OCI-LY3 (cell line): ENCODE data around the gene SIK2.

Source experiments
- H2AFZ ChIP-seq: fragments of 200-600, 300-600 bp; shearing (Covaris generic); 2 replicates; pipeline ENCODE4 v1.6.0; 2014; ENCODE audit warnings: antibody characterized with exemption, low read depth, low read length
- H3K27ac ChIP-seq: fragments of 200-600, 300-600 bp; sonication (generic); 2 replicates; pipeline ENCODE4 v1.5.1; 2014; ENCODE audit warnings: mild to moderate bottlenecking, low read length, moderate library complexity, mixed read lengths
- H3K27me3 ChIP-seq: fragments of 200-600, 300-600 bp; sonication (generic); 2 replicates; pipeline ENCODE4 v1.6.1; 2014; ENCODE audit warnings: low read depth, low read length, mixed read lengths
- H3K36me3 ChIP-seq: fragments of 200-600, 300-600 bp; sonication (generic); replicated peaks from 2 replicates; pipeline ENCODE3; 2014; ENCODE audit warnings: low read depth, low read length, mixed read lengths
- H3K4me1 ChIP-seq: fragments of 300-600, 200-600 bp; sonication (generic); 2 replicates; pipeline ENCODE4 v1.6.1; 2014; ENCODE audit warnings: low read length, mixed read lengths
- H3K4me2 ChIP-seq: fragments of 200-600, 300-600 bp; sonication (generic); 2 replicates; pipeline ENCODE4 v1.6.1; 2014; ENCODE audit warnings: low read length, mixed read lengths
- H3K4me3 ChIP-seq: fragments of 300-600, 200-600 bp; sonication (generic); 2 replicates; pipeline ENCODE4 v1.5.1; 2014; ENCODE audit warnings: antibody characterized with exemption, mild to moderate bottlenecking, low read length, moderate library complexity
- H3K79me2 ChIP-seq: fragments of 300-600, 200-600 bp; shearing (Covaris generic); 2 replicates; pipeline ENCODE4 v1.6.1; 2014; ENCODE audit warnings: mild to moderate bottlenecking, low read length, mixed read lengths
- H3K9ac ChIP-seq: fragments of 300-600, 200-600 bp; shearing (Covaris generic); 2 replicates; pipeline ENCODE4 v1.6.0; 2014; ENCODE audit warnings: mild to moderate bottlenecking, low read length, moderate library complexity
- H3K9me3 ChIP-seq: fragments of 200-600, 300-600 bp; shearing (Covaris generic); 2 replicates; pipeline ENCODE4 v1.6.1; 2014; ENCODE audit warnings: low read length, mixed read lengths; ENCODE audit not compliant: insufficient read depth
- H4K20me1 ChIP-seq: fragments of 200-600, 300-600 bp; sonication (generic); 2 replicates; pipeline ENCODE4 v1.6.1; 2016; ENCODE audit warnings: low read length, mixed read lengths; ENCODE audit not compliant: insufficient read depth
- CTCF ChIP-seq: fragments of 200-600, 300-600 bp; sonication (generic); IDR thresholded peaks from 2 replicates; pipeline ENCODE4 v1.5.1; 2014; ENCODE audit warnings: antibody characterized with exemption, low read length, low read depth
- EZH2phosphoT487 ChIP-seq: fragments of 200-600 bp; shearing (Covaris generic); IDR thresholded peaks from 2 replicates; pipeline ENCODE4 v1.6.1; 2018; ENCODE audit warnings: antibody characterized with exemption, mixed run types, low read depth

Gene SIK2

GRCh38 chr11:111606986-111607385 lies 4.7 kb downstream of the SIK2 start:
- peaks cover 65% of the 10 kb centered on the region for H3K79me2 ChIP-seq
- no peak for TF ChIP-seq EZH2phosphoT487

GRCh38 chr11:111607751-111608150 lies 5.5 kb downstream of the SIK2 start:
- Histone ChIP-seq H2AFZ (no peak overlapping the region), H3K4me1 (peaks cover 25% of the 10 kb centered on the region), H3K9ac (no peak overlapping the region), H3K36me3 (no peaks in the 10 kb centered on the region), H3K79me2 (peaks cover 68% of the 10 kb centered on the region), H3K9me3 (no peaks in the 10 kb centered on the region), H3K27me3 (no peaks in the 10 kb centered on the region), H3K27ac (no peak overlapping the region), H3K4me3 (no peak overlapping the region), H4K20me1 (peaks cover 34% of the 10 kb centered on the region), H3K4me2 (no peak overlapping the region)
- TF ChIP-seq CTCF: no peak
- no peak for TF ChIP-seq EZH2phosphoT487

More at GRCh38 chr11:111606986-111607385, 4.7 kb downstream of the SIK2 start:
- peaks cover 19% of the 10 kb centered on the region for H3K4me1 ChIP-seq
- H3K27me3 ChIP-seq: no peaks in the 10 kb centered on the region
- H2AFZ ChIP-seq: no peak overlapping the region
- no peak overlapping the region for H3K27ac ChIP-seq
- no peak overlapping the region for H3K9ac ChIP-seq
- no peak overlapping the region for H3K4me2 ChIP-seq
- no peaks in the 10 kb centered on the region for H3K36me3 ChIP-seq
- H3K4me3 ChIP-seq: no peak overlapping the region
- H3K9me3 ChIP-seq: no peaks in the 10 kb centered on the region
- H4K20me1 ChIP-seq: peaks cover 29% of the 10 kb centered on the region

DNA sequence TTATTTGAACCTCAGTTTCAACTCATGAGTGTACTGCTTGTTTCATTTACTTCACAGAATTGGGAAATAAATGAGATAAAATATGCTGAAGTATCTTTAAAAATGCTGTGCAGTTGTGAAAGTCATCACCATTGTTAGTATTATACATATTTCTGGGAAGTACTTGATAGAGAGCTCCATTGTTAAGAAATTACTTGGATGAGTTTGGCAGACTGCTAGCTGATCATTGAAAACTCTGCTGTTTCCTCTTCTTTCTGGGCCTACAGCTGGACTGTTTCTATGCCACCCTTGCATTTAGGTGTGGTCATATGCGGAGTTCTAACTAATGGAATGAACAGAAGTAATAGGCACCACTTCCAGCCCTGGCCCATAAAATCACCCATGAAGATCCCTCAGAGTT lies 10.0 kb downstream of the SIK2 start:
- no peaks in the 10 kb centered on the region for H3K9me3 ChIP-seq
- H3K4me3 ChIP-seq: no peak overlapping the region
- H3K4me2 ChIP-seq: peak overlapping the region; percentile 42
- TF ChIP-seq EZH2phosphoT487 (no peak), CTCF (no peak)
- peaks cover 27% of the 10 kb centered on the region for H3K79me2 ChIP-seq
- peaks cover 7% of the 10 kb centered on the region; the same call in 1 of the 2 replicates for H4K20me1 ChIP-seq
- H2AFZ ChIP-seq: no peak overlapping the region
- H3K9ac ChIP-seq: no peak overlapping the region
- peaks cover 12% of the 10 kb centered on the region for H3K4me1 ChIP-seq
- peaks cover 6% of the 10 kb centered on the region for H3K36me3 ChIP-seq
- no peak overlapping the region for H3K27ac ChIP-seq
- no peaks in the 10 kb centered on the region for H3K27me3 ChIP-seq

GRCh38 chr11:111617286-111617685 lies 15.0 kb downstream of the SIK2 start:
- Histone ChIP-seq H3K4me2 (no peak overlapping the region), H3K9ac (no peak overlapping the region), H3K4me3 (no peak overlapping the region), H3K27ac (no peak overlapping the region), H2AFZ (no peak overlapping the region), H3K4me1 (peaks cover 3% of the 10 kb centered on the region), H3K27me3 (no peaks in the 10 kb centered on the region), H3K36me3 (peaks cover 34% of the 10 kb centered on the region), H4K20me1 (peaks cover 3% of the 10 kb centered on the region; the same call in 1 of the 2 replicates), H3K9me3 (no peaks in the 10 kb centered on the region), H3K79me2 (peaks cover 4% of the 10 kb centered on the region)
- TF ChIP-seq EZH2phosphoT487 (no peak), CTCF (no peak)

DNA sequence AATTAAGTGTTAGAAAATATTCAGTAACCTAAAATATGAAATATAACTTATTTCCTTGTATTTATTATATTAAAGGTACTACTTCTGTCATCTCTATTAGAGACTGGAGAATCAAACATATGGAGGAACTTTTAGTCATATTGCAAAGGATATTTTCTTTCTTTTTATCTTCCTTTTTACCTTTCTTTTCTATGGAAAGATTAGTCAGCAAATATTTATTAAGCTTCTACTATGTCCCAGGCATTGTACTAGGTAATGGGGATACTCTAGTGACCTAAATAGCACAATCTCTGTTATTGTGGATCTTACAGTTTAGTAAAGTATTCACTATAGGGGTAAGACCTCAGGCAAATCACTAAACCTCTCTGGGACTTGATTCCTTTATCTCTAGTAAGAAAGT lies 18.3 kb downstream of the SIK2 start:
- H3K79me2 ChIP-seq: no peaks in the 10 kb centered on the region
- H3K9me3 ChIP-seq: no peaks in the 10 kb centered on the region
- H3K36me3 ChIP-seq: peaks cover 50% of the 10 kb centered on the region
- H3K4me1 ChIP-seq: no peaks in the 10 kb centered on the region
- H3K9ac ChIP-seq: no peak overlapping the region
- H4K20me1 ChIP-seq: no peaks in the 10 kb centered on the region
- H3K4me2 ChIP-seq: no peak overlapping the region
- no peak overlapping the region for H3K27ac ChIP-seq
- no peak for TF ChIP-seq CTCF
- TF ChIP-seq EZH2phosphoT487: no peak
- H3K4me3 ChIP-seq: no peak overlapping the region
- H3K27me3 ChIP-seq: no peaks in the 10 kb centered on the region
- no peak overlapping the region for H2AFZ ChIP-seq
